ENCODE results near the gene HOXD12. TPM values are rescaled to one million over a fixed set of nuclear protein-coding genes. Genes with fewer than 3 reads are reported as not detected.

HOXD12 gene
- total RNA-seq, 2 experiments from 2014 or later: 0.25 TPM; not detected in 1

DNA sequence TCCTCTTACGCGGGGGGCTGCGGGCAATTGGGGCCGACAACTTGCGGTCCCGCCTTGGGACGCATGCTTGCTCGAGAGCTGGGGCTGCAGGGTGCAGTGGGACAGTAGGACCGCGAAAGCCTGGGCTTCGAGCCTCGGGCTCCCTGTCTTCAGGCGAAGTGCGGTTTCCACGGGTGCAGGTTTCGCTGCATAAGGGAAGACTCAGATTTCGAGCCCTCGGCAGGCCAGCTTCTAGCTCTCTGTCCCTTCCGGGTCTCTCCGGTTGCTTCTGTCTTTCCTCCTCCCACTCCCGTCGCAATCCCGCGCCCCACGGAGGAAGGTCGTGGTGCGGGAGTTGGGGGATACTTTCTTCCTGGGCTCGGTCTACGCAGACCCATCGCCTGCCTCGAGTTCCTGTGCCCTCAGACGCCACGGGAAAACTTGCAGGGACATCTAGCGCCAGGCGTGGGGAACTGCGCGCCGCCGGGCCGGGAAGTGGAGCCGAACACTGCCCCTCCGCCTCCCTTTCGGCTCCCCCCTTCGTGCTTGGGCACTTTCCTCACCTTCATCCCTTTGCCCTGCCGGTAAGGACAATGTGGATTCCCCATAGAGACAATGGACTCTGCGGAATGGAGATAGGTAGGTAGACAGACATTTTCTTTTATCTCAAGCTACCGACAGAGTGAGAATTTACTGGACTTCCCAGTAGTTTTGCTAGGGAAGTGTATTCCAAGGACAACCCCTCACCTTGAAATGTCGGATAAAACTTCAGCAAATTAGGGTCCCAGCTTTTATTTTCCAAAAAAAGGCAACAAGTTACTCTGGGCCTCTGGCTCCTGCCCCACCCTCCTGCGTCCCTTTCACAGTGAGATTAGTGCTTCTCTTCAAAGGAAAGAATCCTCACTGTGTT is 11.3 kb upstream of the HOXD12 start:
- ChIA-PET POLR2A (no interaction called here), CTCF (ENCODE audit: unreplicated experiment) (no interaction called here)
- Histone ChIP-seq H4K20me1 (ENCODE audit: insufficient read depth, low read length) (no peaks in the 10 kb centered on the region), H3K4me3 (ENCODE audit: low read depth, low read length, poor library complexity, severe bottlenecking) (no peak overlapping the region), H3K27ac (ENCODE audit: low read depth, low read length, poor library complexity, severe bottlenecking) (no peak overlapping the region), H3K36me3 (ENCODE audit: insufficient read depth, low read length) (no peaks in the 10 kb centered on the region), H3K79me2 (ENCODE audit: insufficient read depth, low read depth, low read length) (no peaks in the 10 kb centered on the region), H3K4me2 (ENCODE audit: low read length) (no peak overlapping the region), H2AFZ (ENCODE audit: low read length) (no peak overlapping the region), H3K4me1 (ENCODE audit: insufficient read depth, low read length, poor library complexity, severe bottlenecking) (no peaks in the 10 kb centered on the region), H3K9me2 (ENCODE audit: insufficient read depth, low read length) (no peaks in the 10 kb centered on the region), H3K9me3 (ENCODE audit: low read length) (no peaks in the 10 kb centered on the region)
- intact Hi-C loops (cut with micrococcal nuclease; ENCODE audit: unreplicated experiment): no loop called here
- no peak for DNase-seq (ENCODE audit: low spot score)
- TF ChIP-seq, protein P1, sequence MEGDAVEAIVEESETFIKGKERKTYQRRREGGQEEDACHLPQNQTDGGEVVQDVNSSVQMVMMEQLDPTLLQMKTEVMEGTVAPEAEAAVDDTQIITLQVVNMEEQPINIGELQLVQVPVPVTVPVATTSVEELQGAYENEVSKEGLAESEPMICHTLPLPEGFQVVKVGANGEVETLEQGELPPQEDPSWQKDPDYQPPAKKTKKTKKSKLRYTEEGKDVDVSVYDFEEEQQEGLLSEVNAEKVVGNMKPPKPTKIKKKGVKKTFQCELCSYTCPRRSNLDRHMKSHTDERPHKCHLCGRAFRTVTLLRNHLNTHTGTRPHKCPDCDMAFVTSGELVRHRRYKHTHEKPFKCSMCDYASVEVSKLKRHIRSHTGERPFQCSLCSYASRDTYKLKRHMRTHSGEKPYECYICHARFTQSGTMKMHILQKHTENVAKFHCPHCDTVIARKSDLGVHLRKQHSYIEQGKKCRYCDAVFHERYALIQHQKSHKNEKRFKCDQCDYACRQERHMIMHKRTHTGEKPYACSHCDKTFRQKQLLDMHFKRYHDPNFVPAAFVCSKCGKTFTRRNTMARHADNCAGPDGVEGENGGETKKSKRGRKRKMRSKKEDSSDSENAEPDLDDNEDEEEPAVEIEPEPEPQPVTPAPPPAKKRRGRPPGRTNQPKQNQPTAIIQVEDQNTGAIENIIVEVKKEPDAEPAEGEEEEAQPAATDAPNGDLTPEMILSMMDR (conservative IDR thresholded peaks at IDR 0.05; ENCODE audit: low read length): no peak
- no TSS peak for BruUV-seq (replicated peaks)

DNA sequence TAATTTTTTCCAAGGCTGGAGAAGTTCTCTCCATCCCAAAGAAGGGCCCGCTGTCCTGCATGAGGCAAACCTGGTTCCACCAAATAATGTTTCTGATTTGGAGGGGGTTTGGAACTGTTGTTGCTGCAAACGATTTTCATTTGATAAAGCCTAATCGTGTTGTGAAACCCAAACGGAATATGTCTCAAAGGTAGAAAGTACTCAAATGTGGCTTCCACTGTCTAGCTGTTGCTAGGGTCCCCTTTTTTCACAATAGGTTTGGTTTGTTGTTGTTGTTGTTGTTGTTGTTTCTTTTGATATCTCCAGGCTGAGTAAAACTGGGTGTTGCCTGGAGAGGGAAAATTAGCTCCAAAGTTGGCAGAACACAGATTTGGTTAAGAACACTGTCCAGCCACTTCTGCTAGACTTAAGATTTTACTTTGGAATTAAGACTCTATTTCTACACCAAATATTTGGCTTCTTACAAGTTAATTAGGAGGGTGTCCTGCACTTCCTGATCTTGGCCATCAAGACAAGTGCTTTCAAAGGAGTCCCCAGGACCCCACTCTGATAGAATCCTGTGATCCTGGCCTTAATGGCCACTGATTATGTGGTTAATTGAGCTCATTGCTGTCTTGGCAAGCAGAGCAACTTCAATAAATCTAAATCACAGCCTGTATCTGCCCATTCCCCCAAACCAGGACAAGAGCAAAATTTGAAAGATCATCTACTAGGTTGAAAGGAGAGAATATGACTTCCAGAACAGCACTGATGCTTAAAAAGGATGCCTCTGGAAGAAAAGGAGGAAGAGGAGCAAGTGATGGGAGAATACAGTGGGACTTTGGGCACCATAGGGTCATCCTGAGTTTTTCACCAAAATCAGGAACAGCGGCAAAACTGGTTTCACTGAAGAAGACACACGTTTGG is 10.4 kb upstream of the HOXD12 start:
- Histone ChIP-seq H3K9me2 (ENCODE audit: insufficient read depth, low read length) (no peaks in the 10 kb centered on the region), H2AFZ (ENCODE audit: low read length) (no peak overlapping the region), H3K36me3 (ENCODE audit: insufficient read depth, low read length) (no peaks in the 10 kb centered on the region), H3K4me3 (ENCODE audit: low read depth, low read length, poor library complexity, severe bottlenecking) (no peak overlapping the region), H4K20me1 (ENCODE audit: insufficient read depth, low read length) (no peaks in the 10 kb centered on the region), H3K9me3 (ENCODE audit: low read length) (no peaks in the 10 kb centered on the region), H3K79me2 (ENCODE audit: insufficient read depth, low read depth, low read length) (no peaks in the 10 kb centered on the region), H3K4me2 (ENCODE audit: low read length) (no peak overlapping the region), H3K4me1 (ENCODE audit: insufficient read depth, low read length, poor library complexity, severe bottlenecking) (no peaks in the 10 kb centered on the region), H3K27ac (ENCODE audit: low read depth, low read length, poor library complexity, severe bottlenecking) (no peak overlapping the region)
- DNase-seq (ENCODE audit: low spot score): no peak
- TF ChIP-seq EZH2phosphoT487 (IDR thresholded peaks at IDR 0.05; ENCODE audit: borderline replicate concordance, low read depth, low read length): no peak
- TF ChIP-seq, protein P1 (conservative IDR thresholded peaks at IDR 0.05; ENCODE audit: low read length): no peak
- intact Hi-C loops (cut with micrococcal nuclease; ENCODE audit: unreplicated experiment): no loop called here
- CTCF ChIA-PET (ENCODE audit: unreplicated experiment): no interaction called here
- BruUV-seq (replicated peaks): no TSS peak
- POLR2A ChIA-PET: no interaction called here

All from OCI-LY7 (cell line).